ENCODE results near the gene RMDN3. TPM values are rescaled to one million over a fixed set of nuclear protein-coding genes. Genes with fewer than 3 reads are reported as not detected.

The RMDN3 gene
- total RNA-seq, 1 experiment from 2014 or later = 28.3 TPM

DNA sequence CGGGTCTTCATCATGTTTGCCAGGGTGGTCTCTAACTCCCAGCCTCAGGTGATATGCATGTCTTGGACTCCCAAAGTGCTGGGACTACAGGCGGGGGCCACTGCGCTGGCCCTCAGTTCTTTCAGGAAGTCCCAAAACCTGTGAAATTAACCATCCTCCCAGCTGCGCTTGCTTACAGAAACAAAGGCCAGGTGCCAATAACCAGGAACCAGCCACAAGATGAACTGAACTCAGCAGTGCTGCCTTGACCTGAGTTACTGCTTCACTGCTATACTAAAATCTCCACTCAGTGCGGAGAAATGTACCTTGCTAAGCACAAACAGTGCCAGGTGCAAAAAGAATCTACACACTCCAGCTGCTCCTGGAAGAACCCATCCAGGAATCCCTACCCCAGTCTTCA, 4.9 kb upstream of the RMDN3 start:
- Mint-ChIP-seq H3K4me3 (no peak overlapping the region), H3K27me3 (ENCODE audit: low read depth) (peaks cover 9% of the 10 kb centered on the region; the same call in 1 of the 2 replicates)
- H2BK20ac ChIP-seq (ENCODE audit: low read depth, low read length, poor library complexity, severe bottlenecking) = no peak overlapping the region

More for the DNA sequence above, 4.9 kb upstream of the RMDN3 start:
- Mint-ChIP-seq H3K4me1 (peaks cover 14 to 21% of the 10 kb centered on the region in 2 experiments), H3K9me3 (no peaks in the 10 kb centered on the region), H3K36me3 (ENCODE audit: insufficient read depth in 1 of 3, low read depth in 3 of 3) (no peaks in the 10 kb centered on the region; a peak in 1 of 7 replicates), H3K27ac (peak overlapping the region in 1 of 3 experiments; percentile 50; a peak in 1 of 7 replicates)
- Histone ChIP-seq H3K14ac (ENCODE audit: insufficient read depth, low read length) (no peak overlapping the region), H3K56ac (ENCODE audit: insufficient read length, low read depth, low read length) (no peak overlapping the region), H3K4me2 (ENCODE audit: insufficient read depth, insufficient read length, low read length) (no peak overlapping the region), H3K9me3 (ENCODE audit: control insufficient read depth, low read depth, low read length) (no peaks in the 10 kb centered on the region), H2AFZ (ENCODE audit: low read length) (no peak overlapping the region), H3K23me2 (ENCODE audit: insufficient read length, low read depth, low read length, poor library complexity, severe bottlenecking) (no peaks in the 10 kb centered on the region), H3K79me2 (ENCODE audit: insufficient read depth, low read length) (no peaks in the 10 kb centered on the region), H2BK15ac (ENCODE audit: low read depth, low read length) (no peak overlapping the region), H3T11ph (ENCODE audit: low read length) (no peak overlapping the region), H3K4me1 (ENCODE audit: insufficient read depth, low read length) (no peaks in the 10 kb centered on the region), H2BK5ac (ENCODE audit: insufficient read length, low read length) (no peak overlapping the region), H3K9ac (ENCODE audit: extremely low read depth, insufficient read length, low read length) (no peak overlapping the region), H2AK5ac (ENCODE audit: insufficient read length, low read length) (no peak overlapping the region), H3K79me1 (ENCODE audit: insufficient read depth, low read depth, low read length, poor library complexity, severe bottlenecking) (no peaks in the 10 kb centered on the region), H4K8ac (replicated peaks; ENCODE audit: insufficient read length, low read depth, low read length) (no peak overlapping the region), H4K20me1 (ENCODE audit: control insufficient read depth, insufficient read depth, insufficient read length) (no peaks in the 10 kb centered on the region), H3K27ac (ENCODE audit: insufficient read length, low read depth, low read length) (no peak overlapping the region), H4K91ac (ENCODE audit: insufficient read length, low read depth, low read length) (no peak overlapping the region), H4K5ac (ENCODE audit: insufficient read length, low read depth, low read length) (no peak overlapping the region), H2BK12ac (ENCODE audit: insufficient read length, low read depth, low read length) (no peak overlapping the region), H3K23ac (ENCODE audit: insufficient read length, low read depth, low read length) (no peak overlapping the region), H2BK120ac (ENCODE audit: low read depth, low read length, poor library complexity, severe bottlenecking) (no peak overlapping the region), H3K4ac (ENCODE audit: low read depth, low read length) (no peak overlapping the region), H3K27me3 (ENCODE audit: insufficient read depth, low read length) (no peaks in the 10 kb centered on the region), H3K18ac (ENCODE audit: insufficient read length, low read depth, low read length) (no peak overlapping the region)
- TF ChIP-seq, protein P1, sequence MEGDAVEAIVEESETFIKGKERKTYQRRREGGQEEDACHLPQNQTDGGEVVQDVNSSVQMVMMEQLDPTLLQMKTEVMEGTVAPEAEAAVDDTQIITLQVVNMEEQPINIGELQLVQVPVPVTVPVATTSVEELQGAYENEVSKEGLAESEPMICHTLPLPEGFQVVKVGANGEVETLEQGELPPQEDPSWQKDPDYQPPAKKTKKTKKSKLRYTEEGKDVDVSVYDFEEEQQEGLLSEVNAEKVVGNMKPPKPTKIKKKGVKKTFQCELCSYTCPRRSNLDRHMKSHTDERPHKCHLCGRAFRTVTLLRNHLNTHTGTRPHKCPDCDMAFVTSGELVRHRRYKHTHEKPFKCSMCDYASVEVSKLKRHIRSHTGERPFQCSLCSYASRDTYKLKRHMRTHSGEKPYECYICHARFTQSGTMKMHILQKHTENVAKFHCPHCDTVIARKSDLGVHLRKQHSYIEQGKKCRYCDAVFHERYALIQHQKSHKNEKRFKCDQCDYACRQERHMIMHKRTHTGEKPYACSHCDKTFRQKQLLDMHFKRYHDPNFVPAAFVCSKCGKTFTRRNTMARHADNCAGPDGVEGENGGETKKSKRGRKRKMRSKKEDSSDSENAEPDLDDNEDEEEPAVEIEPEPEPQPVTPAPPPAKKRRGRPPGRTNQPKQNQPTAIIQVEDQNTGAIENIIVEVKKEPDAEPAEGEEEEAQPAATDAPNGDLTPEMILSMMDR (conservative IDR thresholded peaks at IDR 0.05) = no peak
- WGBS (ENCODE audit: extremely low coverage, insufficient read length, low lambda C conversion rate) = no CpG with 5 or more reads among the region's 5 CpGs
- no peak for DNase-seq

Data from H9 (cell line).